ENCODE data around the gene CORO2A. TPM values are rescaled to one million over a fixed set of nuclear protein-coding genes. Genes with fewer than 3 reads are reported as not detected.

CORO2A gene
- total and polyA plus RNA-seq, 2 donors (not counting 3 experiments of a cell fraction or from before 2014, with no cell fraction given), result 0.35 to 0.53 TPM

GRCh38 chr9:98118640-98119601 lies 73.5 kb downstream of the CORO2A start, which contains the start of gene TRIM14:
TRIM14 (minus strand) TSS chr9:98119222; CDS start chr9:98119188, 34 bp downstream.
- Histone ChIP-seq H2AFZ (ENCODE audit: low read depth, low read length) (peak within 1 kb of the TSS; percentile 99), H3K79me2 (ENCODE audit: control insufficient read depth, insufficient read depth, low read length) (no peaks in the 10 kb centered on the region), H3K9me1 (replicated peaks; ENCODE audit: control insufficient read depth, extremely low read depth, insufficient read depth, low read length) (no peaks in the 10 kb centered on the region), H3K4me1 (ENCODE audit: control insufficient read depth, extremely low read depth, insufficient read depth, low read length) (peaks cover 12% of the 10 kb centered on the region), H3K36me3 (ENCODE audit: control insufficient read depth in 2 of 2, extremely low read depth in 1 of 2, insufficient read depth in 2 of 2, low read length in 2 of 2) (no peaks in the 10 kb centered on the region), H3K27me3 (ENCODE audit: control insufficient read depth in 2 of 2, insufficient read depth in 2 of 2, low read length in 2 of 2) (no peaks in the 10 kb centered on the region), H3K4me3 (replicated peaks in 1 of 3; ENCODE audit: insufficient read depth in 1 of 3, low read depth in 1 of 3, low read length in 3 of 3) (peak within 1 kb of the TSS; percentile 39 to 84 (median 62)), H3K9me3 (replicated peaks; ENCODE audit: control insufficient read depth, insufficient read depth, low read length) (no peaks in the 10 kb centered on the region), H3K4me2 (ENCODE audit: insufficient read depth, low read length) (peak within 1 kb of the TSS; percentile 90), H3K27ac (ENCODE audit: insufficient read depth, low read depth, low read length) (no peak within 1 kb of the TSS), H4K20me1 (replicated peaks; ENCODE audit: control insufficient read depth, extremely low read depth, insufficient read depth, low read length) (no peaks in the 10 kb centered on the region), H3K9ac (replicated peaks; ENCODE audit: extremely low read depth, insufficient read depth, low read length) (peak within 1 kb of the TSS; percentile 49)
- intact Hi-C loops (cut with micrococcal nuclease), result loop anchor here (1.0 to 2.0 kb wide), 4 partner anchors 62 to 196 kb away; partner anchors contain the start of gene CORO2A
- ChIA-PET POLR2A (interaction anchor here (0.6 kb wide), 2 partner anchors 17 to 221 kb away, joined by 4 to 9 read pairs; no protein-coding TSS in a partner anchor), CTCF (interaction anchor here (0.7 to 1.6 kb wide), 9 partner anchors 8 to 657 kb away, joined by 3 to 7 read pairs (median 3); partner anchors contain the start of gene TBC1D2)
- dilution Hi-C loops (cut with MboI; ENCODE audit: extremely low pct_ligation_motif_present, low sequenced_read_pairs), result no loop called here
- peak; percentile 57 for DNase-seq (ENCODE audit: low read depth, low spot score)
- TF ChIP-seq MAX (IDR thresholded peaks at IDR 0.05; ENCODE audit: insufficient read depth, insufficient read length) (no peak), CTCF (IDR thresholded peaks at IDR 0.05; ENCODE audit: extremely low read depth in 1 of 2, insufficient read depth in 1 of 2, low read depth in 1 of 2, low read length in 2 of 2) (peak in 1 of 2 donors; percentile 20)
- BruUV-seq (replicated peaks), result no TSS peak
- peak; percentile 64 for FAIRE-seq
